GM21619 (cell line): Measurements from ENCODE around the gene HHATL.

Experiments
- ATAC-seq: cut with Tn5 transposase; IDR thresholded peaks from one replicate; pipeline ENCODE4 v1.9.1; 2021; ENCODE audit not compliant: unreplicated experiment

The HHATL gene

GRCh38 chr3:42699511-42699971 is 3.1 kb downstream of the HHATL start:
- no peak for ATAC-seq

GRCh38 chr3:42698911-42699230 is 3.7 kb downstream of the HHATL start:
- no peak for ATAC-seq

- no peak for ATAC-seq
Measured at GRCh38 chr3:42698216-42698910, 4.2 kb downstream of the HHATL start.

- ATAC-seq: no peak
Measured at GRCh38 chr3:42697289-42698051, 5.1 kb downstream of the HHATL start.

GRCh38 chr3:42696356-42697288 is 6.0 kb downstream of the HHATL start:
- no peak for ATAC-seq

- no peak for ATAC-seq
Measured at GRCh38 chr3:42694366-42694765, 8.2 kb downstream of the HHATL start.

GRCh38 chr3:42693530-42693930 is 9.1 kb downstream of the HHATL start:
- no peak for ATAC-seq

- ATAC-seq: no peak
Measured at GRCh38 chr3:42692667-42693529, 9.7 kb downstream of the HHATL start.

- no peak for ATAC-seq
Measured at GRCh38 chr3:42691816-42692666, 10.6 kb downstream of the HHATL start.

GRCh38 chr3:42690766-42691680 is 11.6 kb downstream of the HHATL start:
- ATAC-seq: no peak

- ATAC-seq: no peak
Measured at GRCh38 chr3:42690191-42690590, 12.4 kb downstream of the HHATL start.

GRCh38 chr3:42689421-42690014 is 13.1 kb downstream of the HHATL start:
- no peak for ATAC-seq

- ATAC-seq: no peak
Measured at GRCh38 chr3:42688487-42689420, 13.8 kb downstream of the HHATL start.

GRCh38 chr3:42688016-42688415 is 14.6 kb downstream of the HHATL start:
- no peak for ATAC-seq

GRCh38 chr3:42686832-42687650 is 15.6 kb downstream of the HHATL start:
- no peak for ATAC-seq
